Activated naive CD4-positive, alpha-beta T cell treated with anti-CD3 and anti-CD28 coated beads, Interleukin-2, amount 50 U/mL, for 24 hours (primary cell): ENCODE results near the gene JAKMIP2.

Experiments used
- H3K27ac Mint-ChIP-seq: one replicate; pipeline ENCODE4 v1.8.0; 2021; ENCODE audit warnings: mild to moderate bottlenecking, mixed read lengths
- H3K27me3 Mint-ChIP-seq: one replicate; pipeline ENCODE4 v1.8.0; 2021; ENCODE audit warnings: mixed read lengths
- H3K36me3 Mint-ChIP-seq: one replicate; pipeline ENCODE4 v1.8.0; 2021; ENCODE audit warnings: mixed read lengths
- H3K4me1 Mint-ChIP-seq: one replicate; pipeline ENCODE4 v1.8.0; 2021; ENCODE audit warnings: mixed read lengths
- H3K4me3 Mint-ChIP-seq: one replicate; pipeline ENCODE4 v1.8.0; 2021; ENCODE audit warnings: mild to moderate bottlenecking, mixed read lengths
- H3K9me3 Mint-ChIP-seq: one replicate; pipeline ENCODE4 v1.8.0; 2021; ENCODE audit warnings: mixed read lengths

JAKMIP2 gene

DNA sequence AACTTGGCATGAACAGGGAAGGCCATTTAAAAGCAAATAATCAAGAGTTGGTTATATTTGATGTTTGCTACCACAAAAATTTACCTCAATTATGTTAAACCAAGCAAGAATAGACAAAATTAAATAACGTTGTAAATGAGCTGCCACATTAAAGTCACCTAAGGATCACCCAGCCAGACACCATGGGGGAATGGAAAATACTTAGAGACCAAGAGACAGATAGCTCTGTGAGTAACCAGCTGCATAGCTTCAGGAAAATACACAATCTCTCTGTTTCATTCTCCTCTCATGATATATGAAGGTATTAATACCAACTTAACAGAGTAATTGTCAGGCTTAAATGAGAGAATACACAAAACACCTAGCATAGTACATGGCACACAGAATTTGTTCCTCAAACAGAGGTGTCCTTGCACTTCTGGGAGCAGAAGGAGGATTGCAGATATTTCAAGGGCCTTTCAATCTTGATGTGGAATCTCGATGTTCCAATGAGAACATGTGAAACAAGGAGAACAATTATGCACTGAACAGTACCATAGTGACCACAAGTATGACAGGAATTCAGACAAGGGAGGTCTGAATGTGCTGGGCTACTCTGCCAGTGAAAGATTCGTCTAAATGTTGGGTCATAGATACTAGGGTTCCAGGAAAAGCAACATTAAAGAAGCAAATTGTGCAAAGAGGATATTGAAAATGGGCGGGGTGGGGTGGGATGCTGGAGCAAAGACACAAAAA, 18.6 kb downstream of the JAKMIP2 start:
- Mint-ChIP-seq H3K27me3 (peaks cover 1% of the 10 kb centered on the region), H3K9me3 (no peaks in the 10 kb centered on the region), H3K4me3 (no peak overlapping the region), H3K36me3 (no peaks in the 10 kb centered on the region), H3K4me1 (no peaks in the 10 kb centered on the region), H3K27ac (no peak overlapping the region)

GRCh38 chr5:147760086-147760875, 22.2 kb downstream of the JAKMIP2 start:
- Mint-ChIP-seq H3K9me3 (no peaks in the 10 kb centered on the region), H3K4me1 (no peaks in the 10 kb centered on the region), H3K27me3 (peaks cover 1% of the 10 kb centered on the region), H3K36me3 (no peaks in the 10 kb centered on the region), H3K27ac (no peak overlapping the region), H3K4me3 (no peak overlapping the region)

GRCh38 chr5:147759441-147759840, 23.1 kb downstream of the JAKMIP2 start:
- H3K4me3 Mint-ChIP-seq, result no peak overlapping the region
- no peaks in the 10 kb centered on the region for H3K9me3 Mint-ChIP-seq
- H3K27ac Mint-ChIP-seq, result no peak overlapping the region
- no peaks in the 10 kb centered on the region for H3K4me1 Mint-ChIP-seq
- peaks cover 1% of the 10 kb centered on the region for H3K27me3 Mint-ChIP-seq
- H3K36me3 Mint-ChIP-seq, result no peaks in the 10 kb centered on the region

GRCh38 chr5:147756566-147756965, 26.0 kb downstream of the JAKMIP2 start:
- H3K27ac Mint-ChIP-seq, result no peak overlapping the region
- no peak overlapping the region for H3K4me3 Mint-ChIP-seq
- H3K4me1 Mint-ChIP-seq, result no peaks in the 10 kb centered on the region
- no peaks in the 10 kb centered on the region for H3K9me3 Mint-ChIP-seq
- no peaks in the 10 kb centered on the region for H3K36me3 Mint-ChIP-seq
- peaks cover 1% of the 10 kb centered on the region for H3K27me3 Mint-ChIP-seq

DNA sequence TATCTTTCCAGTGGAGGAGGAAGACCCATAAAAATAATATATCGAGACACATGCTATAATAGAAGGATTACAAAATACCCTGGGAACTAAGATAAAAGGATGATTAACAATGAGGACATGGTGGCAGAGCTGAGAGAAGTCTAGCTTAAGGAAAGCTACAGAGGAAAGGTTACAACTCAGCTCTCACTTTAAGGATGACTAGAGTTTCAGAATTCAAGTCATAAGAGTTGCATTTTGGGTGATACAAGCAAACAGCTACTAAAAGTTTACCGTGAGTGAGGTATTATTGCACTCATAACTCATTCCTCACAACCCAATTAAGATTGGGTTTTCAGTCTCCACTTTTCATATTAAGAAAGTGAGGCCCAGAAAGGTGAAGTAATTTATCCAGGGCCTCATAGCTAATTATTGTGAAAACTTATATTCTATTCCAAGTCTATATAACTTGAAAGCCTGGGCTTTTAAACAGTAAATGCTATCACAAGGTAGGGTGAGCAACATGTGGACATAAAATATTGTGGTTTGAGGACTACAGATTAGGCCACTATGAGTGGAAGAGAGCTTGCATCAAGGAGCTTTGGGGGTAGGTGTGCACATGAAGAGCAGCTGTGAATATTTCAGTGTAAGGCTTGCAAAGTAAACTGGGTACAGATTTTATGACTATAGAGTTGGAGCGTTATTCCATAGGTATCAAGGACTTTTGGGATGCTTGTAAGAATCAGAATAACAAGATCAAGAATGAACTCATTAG, 28.0 kb downstream of the JAKMIP2 start:
- no peaks in the 10 kb centered on the region for H3K9me3 Mint-ChIP-seq
- no peak overlapping the region for H3K27ac Mint-ChIP-seq
- H3K27me3 Mint-ChIP-seq, result peaks cover 1% of the 10 kb centered on the region
- H3K4me3 Mint-ChIP-seq, result no peak overlapping the region
- no peaks in the 10 kb centered on the region for H3K4me1 Mint-ChIP-seq
- H3K36me3 Mint-ChIP-seq, result no peaks in the 10 kb centered on the region

DNA sequence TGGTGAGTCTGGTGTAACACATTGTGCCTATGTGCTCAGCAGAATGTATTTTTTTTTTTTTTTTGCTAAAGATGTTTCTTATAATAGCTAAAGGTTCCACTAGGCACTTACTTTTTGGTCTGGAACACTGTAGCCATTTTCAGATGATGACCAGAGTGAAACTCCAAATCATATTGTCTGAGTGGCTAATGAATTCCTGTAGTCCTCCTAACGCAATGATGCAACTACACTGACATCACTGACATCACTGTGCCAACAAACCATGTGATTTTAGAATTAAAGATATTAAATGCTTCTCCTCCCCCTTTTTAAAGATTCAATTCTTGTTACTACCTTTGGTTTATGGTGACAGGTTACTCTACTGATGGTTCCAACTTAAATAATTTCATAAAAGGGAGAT, 28.8 kb downstream of the JAKMIP2 start:
- no peaks in the 10 kb centered on the region for H3K4me1 Mint-ChIP-seq
- no peaks in the 10 kb centered on the region for H3K36me3 Mint-ChIP-seq
- H3K9me3 Mint-ChIP-seq, result no peaks in the 10 kb centered on the region
- no peak overlapping the region for H3K27ac Mint-ChIP-seq
- no peaks in the 10 kb centered on the region for H3K27me3 Mint-ChIP-seq
- H3K4me3 Mint-ChIP-seq, result no peak overlapping the region

DNA sequence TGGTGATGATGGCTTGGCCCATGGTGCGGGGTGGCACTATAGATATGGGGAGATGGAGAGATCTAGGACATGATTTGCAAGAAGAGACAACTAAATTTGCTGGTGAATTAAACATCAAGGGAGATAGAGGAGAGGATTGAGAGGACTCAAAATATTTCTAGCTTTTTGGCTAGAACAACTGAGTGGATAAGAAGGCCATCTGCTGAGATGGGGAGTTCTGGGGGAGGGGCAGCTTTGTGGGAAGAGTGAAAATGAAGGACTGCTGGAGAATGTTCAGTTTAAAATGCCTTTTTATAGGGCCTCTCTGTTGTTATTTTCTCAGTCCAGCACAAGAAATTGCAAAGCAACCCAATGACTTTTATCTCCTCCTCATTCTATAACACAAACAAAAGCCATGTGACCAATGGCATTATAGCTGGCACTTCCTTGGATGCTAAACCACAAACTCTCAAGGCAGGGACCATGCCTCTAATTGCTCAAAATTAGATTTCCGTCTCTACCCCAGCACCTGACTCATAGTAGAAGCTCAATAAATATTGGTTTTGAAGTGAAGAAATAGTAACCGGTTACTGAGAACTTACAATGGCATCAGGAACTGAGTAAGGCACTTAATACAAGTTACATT, 29.8 kb downstream of the JAKMIP2 start:
- H3K27me3 Mint-ChIP-seq, result no peaks in the 10 kb centered on the region
- H3K4me1 Mint-ChIP-seq, result no peaks in the 10 kb centered on the region
- H3K9me3 Mint-ChIP-seq, result no peaks in the 10 kb centered on the region
- H3K36me3 Mint-ChIP-seq, result no peaks in the 10 kb centered on the region
- no peak overlapping the region for H3K4me3 Mint-ChIP-seq
- H3K27ac Mint-ChIP-seq, result no peak overlapping the region

GRCh38 chr5:147752033-147752432, 30.5 kb downstream of the JAKMIP2 start:
- Mint-ChIP-seq H3K36me3 (no peaks in the 10 kb centered on the region), H3K4me1 (no peaks in the 10 kb centered on the region), H3K9me3 (no peaks in the 10 kb centered on the region), H3K4me3 (no peak overlapping the region), H3K27ac (no peak overlapping the region), H3K27me3 (no peaks in the 10 kb centered on the region)

GRCh38 chr5:147751156-147751830, 31.2 kb downstream of the JAKMIP2 start:
- Mint-ChIP-seq H3K4me1 (no peaks in the 10 kb centered on the region), H3K4me3 (no peak overlapping the region), H3K27ac (no peak overlapping the region), H3K36me3 (no peaks in the 10 kb centered on the region), H3K27me3 (no peaks in the 10 kb centered on the region), H3K9me3 (no peaks in the 10 kb centered on the region)

- Mint-ChIP-seq H3K4me1 (no peaks in the 10 kb centered on the region), H3K36me3 (no peaks in the 10 kb centered on the region), H3K9me3 (no peaks in the 10 kb centered on the region), H3K27ac (no peak overlapping the region), H3K4me3 (no peak overlapping the region), H3K27me3 (no peaks in the 10 kb centered on the region)
These were observed 32.5 kb downstream of the JAKMIP2 start for GRCh38 chr5:147750065-147750464.

DNA sequence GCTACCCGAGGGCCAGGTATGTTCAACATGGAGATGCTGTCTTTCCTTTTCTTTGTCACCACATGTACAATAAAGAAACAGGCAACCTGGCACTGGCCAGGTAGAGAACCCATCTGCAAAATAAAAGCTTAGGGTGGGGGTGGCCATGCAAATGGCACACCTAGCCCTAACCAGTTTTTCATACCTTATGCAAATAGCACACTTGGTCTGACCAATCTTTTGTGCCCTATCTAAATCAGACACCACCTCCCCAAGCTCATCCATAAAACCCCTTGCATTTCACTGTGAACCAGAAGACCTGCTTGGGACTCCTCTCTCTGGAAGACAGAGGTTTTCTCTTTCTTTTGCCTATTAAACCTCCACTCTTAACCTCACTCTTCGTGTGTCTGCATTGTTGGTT, 33.9 kb downstream of the JAKMIP2 start:
- Mint-ChIP-seq H3K36me3 (no peaks in the 10 kb centered on the region), H3K4me1 (no peaks in the 10 kb centered on the region), H3K27me3 (no peaks in the 10 kb centered on the region), H3K27ac (no peak overlapping the region), H3K4me3 (no peak overlapping the region), H3K9me3 (no peaks in the 10 kb centered on the region)

DNA sequence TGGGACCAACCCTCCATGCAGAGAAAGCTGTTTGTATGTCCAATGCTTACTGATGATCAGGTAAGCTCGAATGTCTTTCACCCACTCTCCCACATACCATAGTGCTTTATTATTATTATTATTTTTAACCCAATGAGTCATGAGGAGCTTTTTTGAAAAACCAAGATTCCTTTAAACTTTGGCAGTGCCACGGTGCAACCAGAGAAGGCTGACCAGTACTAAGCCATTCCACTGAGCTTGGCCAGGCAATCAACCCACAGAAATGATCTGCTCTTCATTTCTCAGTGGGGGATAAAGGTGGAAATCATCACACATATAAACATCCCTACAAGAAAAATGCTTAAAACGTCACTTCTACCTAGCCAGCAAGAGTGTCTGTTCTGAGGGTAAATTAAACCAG, 35.5 kb downstream of the JAKMIP2 start:
- Mint-ChIP-seq H3K27ac (no peak overlapping the region), H3K4me3 (no peak overlapping the region), H3K27me3 (no peaks in the 10 kb centered on the region), H3K4me1 (no peaks in the 10 kb centered on the region), H3K36me3 (no peaks in the 10 kb centered on the region), H3K9me3 (no peaks in the 10 kb centered on the region)

GRCh38 chr5:147743678-147744374, 38.7 kb downstream of the JAKMIP2 start:
- no peaks in the 10 kb centered on the region for H3K4me1 Mint-ChIP-seq

GRCh38 chr5:147743012-147743411, 39.5 kb downstream of the JAKMIP2 start:
- Mint-ChIP-seq H3K36me3 (no peaks in the 10 kb centered on the region), H3K9me3 (no peaks in the 10 kb centered on the region), H3K4me1 (no peaks in the 10 kb centered on the region), H3K27ac (no peak overlapping the region), H3K27me3 (no peaks in the 10 kb centered on the region), H3K4me3 (no peak overlapping the region)

More at GRCh38 chr5:147743678-147744374, 38.7 kb downstream of the JAKMIP2 start:
- Mint-ChIP-seq H3K27me3 (no peaks in the 10 kb centered on the region), H3K27ac (no peak overlapping the region), H3K9me3 (no peaks in the 10 kb centered on the region), H3K36me3 (no peaks in the 10 kb centered on the region), H3K4me3 (no peak overlapping the region)

DNA sequence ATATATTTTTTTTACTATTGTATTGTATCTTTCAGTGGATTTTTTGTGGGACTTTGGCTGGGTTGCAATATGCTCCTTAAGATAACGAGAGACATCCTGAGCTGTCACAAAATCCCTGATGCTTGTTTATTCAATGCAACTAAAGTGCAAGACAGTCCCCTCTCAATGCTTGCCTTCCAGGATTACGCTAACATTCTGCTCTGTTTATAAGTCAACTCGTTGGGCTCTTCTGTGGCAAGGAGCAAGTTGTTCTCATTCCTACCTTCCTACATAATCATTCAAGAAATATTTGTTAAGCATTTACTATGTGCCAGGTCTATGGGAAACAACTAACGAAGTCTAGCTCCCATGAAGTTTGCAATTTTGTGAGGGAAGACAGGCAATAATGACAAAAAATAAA, 40.4 kb downstream of the JAKMIP2 start:
- Mint-ChIP-seq H3K27me3 (no peaks in the 10 kb centered on the region), H3K4me3 (no peak overlapping the region), H3K9me3 (no peaks in the 10 kb centered on the region), H3K27ac (no peak overlapping the region), H3K36me3 (no peaks in the 10 kb centered on the region), H3K4me1 (no peaks in the 10 kb centered on the region)
